IPS DF 4.7 (cell line): ENCODE results near the gene TRRAP.

ENCODE experiments used
- DNase-seq: peaks from one replicate; pipeline ENCODE4 v3.0.0-alpha.2; 2013; ENCODE audit warnings: low spot score; ENCODE audit errors: extremely low read depth

TRRAP gene

GRCh38 chr7:98945852-98946251 lies 67.5 kb downstream of the TRRAP start:
- DNase-seq: no peak

GRCh38 chr7:98946389-98946788 lies 68.1 kb downstream of the TRRAP start:
- DNase-seq: no peak

- no peak for DNase-seq
Measured at GRCh38 chr7:98949336-98950044, 71.2 kb downstream of the TRRAP start.

GRCh38 chr7:98955992-98956391 lies 77.7 kb downstream of the TRRAP start:
- DNase-seq: no peak

GRCh38 chr7:98956469-98956868 lies 78.1 kb downstream of the TRRAP start:
- DNase-seq: no peak

GRCh38 chr7:98956937-98957336 lies 78.6 kb downstream of the TRRAP start:
- no peak for DNase-seq

- no peak for DNase-seq
Measured at GRCh38 chr7:98957766-98958165, 79.4 kb downstream of the TRRAP start.

- no peak for DNase-seq
Measured at GRCh38 chr7:98958968-98959367, 80.6 kb downstream of the TRRAP start.

- DNase-seq: no peak
Measured at GRCh38 chr7:98963305-98963704, 85.0 kb downstream of the TRRAP start.

GRCh38 chr7:98964596-98964995 lies 86.3 kb downstream of the TRRAP start:
- DNase-seq: no peak

- no peak for DNase-seq
Measured at GRCh38 chr7:98968621-98969020, 90.3 kb downstream of the TRRAP start.

GRCh38 chr7:98969386-98969785 lies 91.1 kb downstream of the TRRAP start:
- no peak for DNase-seq

GRCh38 chr7:98970016-98970615 lies 91.8 kb downstream of the TRRAP start:
- no peak for DNase-seq

GRCh38 chr7:98970805-98971204 lies 92.5 kb downstream of the TRRAP start:
- no peak for DNase-seq

GRCh38 chr7:98974205-98974604 lies 95.9 kb downstream of the TRRAP start:
- DNase-seq: no peak

GRCh38 chr7:98974906-98975816 lies 96.8 kb downstream of the TRRAP start:
- no peak for DNase-seq

GRCh38 chr7:98976396-98977185 lies 98.3 kb downstream of the TRRAP start:
- DNase-seq: no peak

GRCh38 chr7:98978672-98979071 lies 100.3 kb downstream of the TRRAP start:
- DNase-seq: no peak

GRCh38 chr7:98981701-98982100 lies 103.4 kb downstream of the TRRAP start:
- no peak for DNase-seq

- DNase-seq: no peak
Measured at GRCh38 chr7:98982686-98983085, 104.4 kb downstream of the TRRAP start.

- DNase-seq: no peak
Measured at GRCh38 chr7:98984126-98984525, 105.8 kb downstream of the TRRAP start.
